Measurements from ENCODE around the gene FADS2. TPM values are rescaled to one million over a fixed set of nuclear protein-coding genes. Genes with fewer than 3 reads are reported as not detected.
A peak's percentile ranks its signal among the peaks of the same experiment; 100 is the strongest.

FADS2 gene
- total and polyA plus RNA-seq, 2 experiments from 2014 or later = 5.2 to 5.5 TPM

- in situ Hi-C loops (cut with MboI) = no loop called here
- 55 to 58% methylated on average over 8 of the region's 8 CpGs for WGBS, 2 experiments (ENCODE audit: low coverage in 1 of 2, low lambda C conversion rate in 2 of 2, missing lambda C conversion rate in 2 of 2)
- no peaks in the 10 kb centered on the region for H3K27me3 ChIP-seq (replicated peaks; ENCODE audit: insufficient read depth)
- H3K79me2 ChIP-seq (ENCODE audit: insufficient read depth) = no peaks in the 10 kb centered on the region
- peak overlapping the region; percentile 39 for H3K4me2 ChIP-seq (ENCODE audit: unreplicated experiment)
- H3K4me1 ChIP-seq (ENCODE audit: insufficient read depth) = peaks cover 9% of the 10 kb centered on the region
- no peak overlapping the region for H3K9ac ChIP-seq
- H3F3A ChIP-seq (ENCODE audit: insufficient read depth) = peaks cover 8% of the 10 kb centered on the region
- DNase-seq = peak; percentile 47
- no peaks in the 10 kb centered on the region for H4K20me1 ChIP-seq (ENCODE audit: insufficient read depth)
- no peak overlapping the region for H3K4me3 ChIP-seq
- TF ChIP-seq EZH2 (IDR thresholded peaks at IDR 0.05; ENCODE audit: insufficient read depth, poor library complexity, severe bottlenecking) (no peak), EZH2phosphoT487 (IDR thresholded peaks at IDR 0.05; ENCODE audit: insufficient read depth, low read depth) (no peak)
- no peak overlapping the region for H3K27ac ChIP-seq
- H3K36me3 ChIP-seq (ENCODE audit: low read depth) = no peaks in the 10 kb centered on the region
- H2AFZ ChIP-seq = peak overlapping the region; percentile 52
- no peaks in the 10 kb centered on the region for H3K9me2 ChIP-seq (ENCODE audit: insufficient read depth)
- H3K9me3 ChIP-seq (ENCODE audit: low read depth) = no peaks in the 10 kb centered on the region
Measured at GRCh38 chr11:61830237-61831105, 2.4 kb downstream of the FADS2 start.

DNA sequence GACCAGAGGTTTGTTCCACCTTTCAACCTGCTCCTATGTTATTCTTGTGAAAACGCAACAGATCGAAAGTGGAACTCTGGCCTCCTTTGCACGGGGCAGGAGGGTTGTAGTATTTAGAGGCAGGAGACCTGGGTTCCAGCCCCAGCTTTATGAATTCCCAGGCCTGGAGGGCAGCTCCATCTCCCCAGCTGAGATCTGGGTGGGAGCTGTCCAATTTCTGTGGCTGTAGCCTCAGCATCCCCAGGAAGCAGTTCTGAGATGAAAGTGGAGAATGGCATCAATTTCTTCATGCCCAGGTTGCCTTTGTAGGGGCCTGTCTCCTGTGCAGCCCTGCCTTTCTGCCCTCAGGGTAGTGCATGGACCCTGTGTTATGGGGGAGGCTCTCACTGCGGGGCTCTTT, 4.1 kb downstream of the FADS2 start:
- no peaks in the 10 kb centered on the region for H3K27me3 ChIP-seq (replicated peaks; ENCODE audit: insufficient read depth)
- H3K79me2 ChIP-seq (ENCODE audit: insufficient read depth) = no peaks in the 10 kb centered on the region
- H3K27ac ChIP-seq = no peak overlapping the region
- in situ Hi-C loops (cut with MboI) = no loop called here
- no peaks in the 10 kb centered on the region for H3K36me3 ChIP-seq (ENCODE audit: low read depth)
- DNase-seq = no peak
- H3K9ac ChIP-seq = no peak overlapping the region
- no peak overlapping the region for H3K4me3 ChIP-seq
- no peak overlapping the region for H3K4me2 ChIP-seq (ENCODE audit: unreplicated experiment)
- H3K9me3 ChIP-seq (ENCODE audit: low read depth) = no peaks in the 10 kb centered on the region
- H3K9me2 ChIP-seq (ENCODE audit: insufficient read depth) = no peaks in the 10 kb centered on the region
- H3F3A ChIP-seq (ENCODE audit: insufficient read depth) = peaks cover 8% of the 10 kb centered on the region
- H4K20me1 ChIP-seq (ENCODE audit: insufficient read depth) = no peaks in the 10 kb centered on the region
- no peak for TF ChIP-seq EZH2phosphoT487 (IDR thresholded peaks at IDR 0.05; ENCODE audit: insufficient read depth, low read depth)
- no peak for TF ChIP-seq EZH2 (IDR thresholded peaks at IDR 0.05; ENCODE audit: insufficient read depth, poor library complexity, severe bottlenecking)
- H3K4me1 ChIP-seq (ENCODE audit: insufficient read depth) = peaks cover 9% of the 10 kb centered on the region
- no peak overlapping the region for H2AFZ ChIP-seq
- 92 to 95% methylated on average over 4 of the region's 4 CpGs for WGBS, 2 experiments (ENCODE audit: low coverage in 1 of 2, low lambda C conversion rate in 2 of 2, missing lambda C conversion rate in 2 of 2)

GRCh38 chr11:61832754-61833153, 4.7 kb downstream of the FADS2 start:
- no peak for TF ChIP-seq EZH2phosphoT487 (IDR thresholded peaks at IDR 0.05; ENCODE audit: insufficient read depth, low read depth)
- in situ Hi-C loops (cut with MboI) = no loop called here
- H3K79me2 ChIP-seq (ENCODE audit: insufficient read depth) = no peaks in the 10 kb centered on the region
- no peaks in the 10 kb centered on the region for H3K36me3 ChIP-seq (ENCODE audit: low read depth)
- no peaks in the 10 kb centered on the region for H3K27me3 ChIP-seq (replicated peaks; ENCODE audit: insufficient read depth)
- no peaks in the 10 kb centered on the region for H4K20me1 ChIP-seq (ENCODE audit: insufficient read depth)
- H3K4me2 ChIP-seq (ENCODE audit: unreplicated experiment) = no peak overlapping the region
- no peaks in the 10 kb centered on the region for H3K9me2 ChIP-seq (ENCODE audit: insufficient read depth)
- peaks cover 9% of the 10 kb centered on the region for H3K4me1 ChIP-seq (ENCODE audit: insufficient read depth)
- no peak overlapping the region for H3K27ac ChIP-seq
- no peaks in the 10 kb centered on the region for H3K9me3 ChIP-seq (ENCODE audit: low read depth)
- H2AFZ ChIP-seq = no peak overlapping the region
- peaks cover 8% of the 10 kb centered on the region for H3F3A ChIP-seq (ENCODE audit: insufficient read depth)
- 76 to 82% methylated on average over 7 of the region's 7 CpGs for whole genome bisulfite sequencing, 2 experiments (ENCODE audit: low coverage in 1 of 2, low lambda C conversion rate in 2 of 2, missing lambda C conversion rate in 2 of 2)
- H3K9ac ChIP-seq = no peak overlapping the region
- no peak overlapping the region for H3K4me3 ChIP-seq
- no peak for DNase-seq

DNA sequence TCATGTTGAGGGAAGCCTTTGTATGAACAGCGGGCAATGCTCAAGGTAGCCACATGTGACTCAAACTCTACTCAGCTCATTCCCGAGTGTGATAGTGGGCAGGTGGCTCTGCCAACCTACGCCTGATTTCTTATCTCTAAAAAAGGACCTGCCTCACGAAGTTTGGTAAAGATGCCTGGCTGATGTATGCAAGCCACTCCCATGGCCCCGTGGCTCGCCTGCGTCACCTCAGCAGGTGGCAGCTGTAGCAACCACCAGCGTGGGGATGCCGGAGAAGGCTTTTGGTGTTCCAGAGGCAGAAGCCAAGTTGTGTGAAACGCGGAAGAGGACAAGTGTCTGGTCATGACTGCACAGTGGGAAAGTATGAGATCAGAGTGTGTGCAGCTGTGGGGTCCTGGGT, 5.4 kb downstream of the FADS2 start:
- Histone ChIP-seq H3K9ac (no peak overlapping the region), H3K36me3 (ENCODE audit: low read depth) (no peaks in the 10 kb centered on the region), H3K4me2 (ENCODE audit: unreplicated experiment) (no peak overlapping the region), H3K9me3 (ENCODE audit: low read depth) (no peaks in the 10 kb centered on the region), H3K27me3 (replicated peaks; ENCODE audit: insufficient read depth) (no peaks in the 10 kb centered on the region), H4K20me1 (ENCODE audit: insufficient read depth) (no peaks in the 10 kb centered on the region), H3K4me1 (ENCODE audit: insufficient read depth) (peaks cover 9% of the 10 kb centered on the region), H3K27ac (no peak overlapping the region), H2AFZ (no peak overlapping the region), H3K79me2 (ENCODE audit: insufficient read depth) (no peaks in the 10 kb centered on the region), H3F3A (ENCODE audit: insufficient read depth) (peaks cover 8% of the 10 kb centered on the region), H3K9me2 (ENCODE audit: insufficient read depth) (no peaks in the 10 kb centered on the region), H3K4me3 (no peak overlapping the region)
- DNase-seq = no peak
- in situ Hi-C loops (cut with MboI) = no loop called here
- TF ChIP-seq EZH2phosphoT487 (IDR thresholded peaks at IDR 0.05; ENCODE audit: insufficient read depth, low read depth) (no peak), EZH2 (IDR thresholded peaks at IDR 0.05; ENCODE audit: insufficient read depth, poor library complexity, severe bottlenecking) (no peak)
- 91% methylated on average over 11 of the region's 11 CpGs for WGBS, 2 experiments (ENCODE audit: low coverage in 1 of 2, low lambda C conversion rate in 2 of 2, missing lambda C conversion rate in 2 of 2)

All from GM23248 (cell line).